ENCODE results near the gene TNFRSF25.

Gene TNFRSF25

GRCh38 chr1:6417961-6418667, 47.9 kb downstream of the TNFRSF25 start:
- Histone ChIP-seq H2AFZ (ENCODE audit: low read length) (no peak overlapping the region), H3K9me3 (ENCODE audit: low read length) (no peaks in the 10 kb centered on the region), H3F3A (ENCODE audit: insufficient read depth, low read length) (no peaks in the 10 kb centered on the region), H3K27me3 (ENCODE audit: insufficient read depth, low read length) (peaks cover 22% of the 10 kb centered on the region), H3K9me2 (ENCODE audit: low read depth, low read length) (no peaks in the 10 kb centered on the region), H4K20me1 (ENCODE audit: insufficient read depth, low read length) (no peaks in the 10 kb centered on the region), H3K4me3 (ENCODE audit: low read depth, low read length, poor library complexity, severe bottlenecking) (no peak overlapping the region), H3K9ac (ENCODE audit: low read length) (no peak overlapping the region), H3K36me3 (ENCODE audit: insufficient read depth, low read length) (no peaks in the 10 kb centered on the region), H3K4me1 (ENCODE audit: insufficient read depth, low read length, severe bottlenecking) (no peaks in the 10 kb centered on the region), H3K27ac (ENCODE audit: low read depth, low read length, poor library complexity, severe bottlenecking) (no peak overlapping the region), H3K79me2 (ENCODE audit: insufficient read depth, low read length) (no peaks in the 10 kb centered on the region), H3K4me2 (ENCODE audit: low read length) (no peak overlapping the region)
- TF ChIP-seq CTCF (IDR thresholded peaks at IDR 0.05; ENCODE audit: low read length) (no peak), EZH2 (IDR thresholded peaks at IDR 0.05; ENCODE audit: borderline replicate concordance, low read length) (no peak)

- Histone ChIP-seq H3K27ac (ENCODE audit: low read depth, low read length, poor library complexity, severe bottlenecking) (no peak overlapping the region), H3K4me3 (ENCODE audit: low read depth, low read length, poor library complexity, severe bottlenecking) (no peak overlapping the region), H3K4me2 (ENCODE audit: low read length) (no peak overlapping the region), H4K20me1 (ENCODE audit: insufficient read depth, low read length) (no peaks in the 10 kb centered on the region), H3F3A (ENCODE audit: insufficient read depth, low read length) (no peaks in the 10 kb centered on the region), H3K27me3 (ENCODE audit: insufficient read depth, low read length) (peaks cover 26% of the 10 kb centered on the region), H3K9me2 (ENCODE audit: low read depth, low read length) (no peaks in the 10 kb centered on the region), H3K9ac (ENCODE audit: low read length) (no peak overlapping the region), H2AFZ (ENCODE audit: low read length) (no peak overlapping the region), H3K36me3 (ENCODE audit: insufficient read depth, low read length) (no peaks in the 10 kb centered on the region), H3K9me3 (ENCODE audit: low read length) (no peaks in the 10 kb centered on the region), H3K4me1 (ENCODE audit: insufficient read depth, low read length, severe bottlenecking) (no peaks in the 10 kb centered on the region), H3K79me2 (ENCODE audit: insufficient read depth, low read length) (no peaks in the 10 kb centered on the region)
- TF ChIP-seq EZH2 (IDR thresholded peaks at IDR 0.05; ENCODE audit: borderline replicate concordance, low read length) (no peak), CTCF (IDR thresholded peaks at IDR 0.05; ENCODE audit: low read length) (no peak)
These were observed 49.1 kb downstream of the TNFRSF25 start for GRCh38 chr1:6416906-6417305.

GRCh38 chr1:6416295-6416656, 49.7 kb downstream of the TNFRSF25 start:
- Histone ChIP-seq H3K4me1 (ENCODE audit: insufficient read depth, low read length, severe bottlenecking) (no peaks in the 10 kb centered on the region), H3K4me2 (ENCODE audit: low read length) (no peak overlapping the region), H3K79me2 (ENCODE audit: insufficient read depth, low read length) (no peaks in the 10 kb centered on the region), H3K9ac (ENCODE audit: low read length) (no peak overlapping the region), H3K9me2 (ENCODE audit: low read depth, low read length) (no peaks in the 10 kb centered on the region), H3K4me3 (ENCODE audit: low read depth, low read length, poor library complexity, severe bottlenecking) (no peak overlapping the region), H3K36me3 (ENCODE audit: insufficient read depth, low read length) (no peaks in the 10 kb centered on the region), H3K27ac (ENCODE audit: low read depth, low read length, poor library complexity, severe bottlenecking) (no peak overlapping the region), H4K20me1 (ENCODE audit: insufficient read depth, low read length) (no peaks in the 10 kb centered on the region), H3K27me3 (ENCODE audit: insufficient read depth, low read length) (peaks cover 20% of the 10 kb centered on the region), H3F3A (ENCODE audit: insufficient read depth, low read length) (no peaks in the 10 kb centered on the region), H3K9me3 (ENCODE audit: low read length) (no peaks in the 10 kb centered on the region), H2AFZ (ENCODE audit: low read length) (no peak overlapping the region)
- TF ChIP-seq EZH2 (IDR thresholded peaks at IDR 0.05; ENCODE audit: borderline replicate concordance, low read length) = no peak

All from OCI-LY1 (cell line).